K562 (cell line): ENCODE measurements around the gene HOXB4. TPM values are rescaled to one million over a fixed set of nuclear protein-coding genes. Genes with fewer than 3 reads are reported as not detected.
A peak's percentile ranks its signal among the peaks of the same experiment; 100 is the strongest.

Source experiments
- ADNP ChIP-seq: fragments of 200-800 bp; sonication (Bioruptor generic); IDR thresholded peaks from 2 replicates; pipeline ENCODE4 v1.6.1; 2016; ENCODE audit warnings: missing genetic modification characterization, missing compliant biosample characterization
- ARID1B ChIP-seq: fragments of 450-650 bp; IDR thresholded peaks from 2 replicates; pipeline ENCODE4 v1.6.1; 2016; ENCODE audit warnings: antibody characterized with exemption, mild to moderate bottlenecking, inconsistent platforms
- BRCA1 ChIP-seq, 2 experiments: fragments of 450-650 bp in 1 of 2; sonication (generic) in 1 of 2; formaldehyde crosslinking in 1 of 2; IDR thresholded peaks; 2 replicates each; pipeline versions ENCODE4 v1.5.0 to v1.6.1; 2017 to 2020; ENCODE audit warnings: mild to moderate bottlenecking in 1 of 2, missing genetic modification reagents in 1 of 2
- BRD4 ChIP-seq: fragments of 200-600 bp; sonication (generic); IDR thresholded peaks from 2 replicates; pipeline ENCODE4 v1.6.1; 2017; ENCODE audit warnings: inconsistent platforms
- CBX1 ChIP-seq: sonication (generic); IDR thresholded peaks from 2 replicates; pipeline ENCODE4 v1.6.1; 2016; ENCODE audit warnings: antibody characterized with exemption, low read depth, mild to moderate bottlenecking
- HNRNPH1 ChIP-seq: fragments of 200-400 bp; formaldehyde crosslinking; optimal IDR thresholded peaks from 2 replicates; pipeline ENCODE3; 2017; ENCODE audit warnings: low read depth, mild to moderate bottlenecking, low read length, moderate library complexity
- LCOR ChIP-seq: sonication (generic); formaldehyde crosslinking; IDR thresholded peaks from 2 replicates; pipeline ENCODE4 v1.8.0; 2022; ENCODE audit warnings: mild to moderate bottlenecking, missing genetic modification reagents
- MECOM ChIP-seq: fragments of 250-450 bp; sonication (Bioruptor Pico); IDR thresholded peaks from 2 replicates; pipeline ENCODE4 v1.8.0; 2022; ENCODE audit warnings: inconsistent platforms
- MEF2D ChIP-seq: conservative IDR thresholded peaks from 2 replicates; pipeline ENCODE4 v1.6.1; 2016; ENCODE audit warnings: low read depth, missing genetic modification characterization, missing compliant biosample characterization
- NFIC ChIP-seq: fragments of 450-650 bp; IDR thresholded peaks from 2 replicates; pipeline ENCODE4 v1.6.1; 2017; ENCODE audit warnings: mild to moderate bottlenecking, inconsistent platforms
- NFYB ChIP-seq: IDR thresholded peaks from 2 replicates; pipeline ENCODE4 v1.6.1; 2011; ENCODE audit warnings: mild to moderate bottlenecking, moderate library complexity; ENCODE audit not compliant: insufficient read length; ENCODE audit errors: extremely low read depth
- PHB ChIP-seq: fragments of 250-450 bp; sonication (Bioruptor Pico); IDR thresholded peaks from 2 replicates; pipeline ENCODE4 v1.5.0; 2021
- PTTG1 ChIP-seq: fragments of 450-650 bp; IDR thresholded peaks from 2 replicates; pipeline ENCODE4 v1.6.1; 2016; ENCODE audit warnings: low read depth, mild to moderate bottlenecking, missing genetic modification characterization, missing compliant biosample characterization
- RAD51 ChIP-seq: fragments of 450-650 bp; IDR thresholded peaks from 2 replicates; pipeline ENCODE4 v1.7.1; 2016; ENCODE audit warnings: low read depth, mild to moderate bottlenecking, borderline replicate concordance
- SMAD2 ChIP-seq: fragments of 150-350 bp; IDR thresholded peaks from 2 replicates; pipeline ENCODE4 v1.6.1; 2014; ENCODE audit warnings: low read depth, mild to moderate bottlenecking, low read length
- SP1 ChIP-seq: sonication (generic); formaldehyde crosslinking; IDR thresholded peaks from 2 replicates; pipeline ENCODE4 v1.8.1; 2022; ENCODE audit warnings: mild to moderate bottlenecking, missing genetic modification reagents
- TCF3 ChIP-seq: sonication (generic); formaldehyde crosslinking; IDR thresholded peaks from 2 replicates; pipeline ENCODE4 v1.4.0; 2020; ENCODE audit warnings: mild to moderate bottlenecking, missing genetic modification reagents
- XRCC4 ChIP-seq: IDR thresholded peaks from one replicate; pipeline ENCODE4 v1.6.1; 2011; ENCODE audit not compliant: insufficient read depth, insufficient read length; ENCODE audit errors: extremely low read depth
- ZBTB26 ChIP-seq: fragments of 450-650 bp; formaldehyde crosslinking; IDR thresholded peaks from 2 replicates; pipeline ENCODE4 v1.4.0; 2022; ENCODE audit warnings: missing genetic modification characterization
- ZNF280B ChIP-seq: fragments of 250-450 bp; sonication (Bioruptor Pico); IDR thresholded peaks from 2 replicates; pipeline ENCODE4 v1.5.1; 2021; ENCODE audit warnings: mild to moderate bottlenecking
- polyA plus RNA-seq, 8 experiments: library from polyadenylated mRNA; depleted of rRNA in 4 of 8; stranded (reverse) in 5 of 8; unstranded in 3 of 8; fragments of >200 nt; fragmentation: Nextera tagmentation in 2 of 8; fragmentation: Illumina TruSeq in 1 of 8; extraction: Ambion mirVana in 2 of 8; extraction: Trizol in 1 of 8; gene quantifications; 2 replicates each; pipeline versions ENCODE4 v1.2.1 to v1.2.3, GENCODE V29; 2011 to 2014; ENCODE audit warnings: inconsistent platforms in 1 of 8, missing spikeins in 1 of 8
- total RNA-seq, 7 experiments: library from RNA; depleted of rRNA in 6 of 7; stranded (reverse); fragments of >200 nt in 6 of 7; fragmentation: Illumina TruSeq in 2 of 7; extraction: Trizol in 2 of 7; gene quantifications; 2 replicates each; pipeline versions ENCODE4 v1.2.1 to v1.2.3, GENCODE V29; 2011 to 2021; ENCODE audit warnings: low replicate concordance in 1 of 7
- TF ChIP-seq, protein P1 (sequence below): fragments of 250-450 bp; sonication (Bioruptor Pico); IDR thresholded peaks from 2 replicates; pipeline ENCODE4 v1.5.0; 2022; ENCODE audit warnings: mild to moderate bottlenecking
- TF ChIP-seq, protein P2 (sequence below), 2 experiments: fragments of 450-650 bp in 1 of 2; sonication (generic) in 1 of 2; formaldehyde crosslinking in 1 of 2; IDR thresholded peaks in 1 of 2; conservative IDR thresholded peaks in 1 of 2; 2 replicates each; pipeline versions ENCODE4 v1.6.1 to v1.8.1; 2016 to 2023; ENCODE audit warnings: mild to moderate bottlenecking in 2 of 2, moderate library complexity in 2 of 2, inconsistent platforms in 1 of 2, missing genetic modification reagents in 1 of 2

Gene HOXB4
- total and polyA plus RNA-seq, 9 of the 15 experiments (the other 6 are each of a cell fraction or from before 2014, with no cell fraction given), result 1.6 to 34.9 (median 14.9) TPM

GRCh38 chr17:48618256-48618896 lies 40.2 kb upstream of the HOXB4 start (continued):
- no peak for TF ChIP-seq BRD4
- no peak for TF ChIP-seq ARID1B
- TF ChIP-seq PTTG1 (tag), result no peak
- no peak for TF ChIP-seq RAD51
- TF ChIP-seq LCOR (CRISPR knock-in tag), result no peak
- no peak for TF ChIP-seq MEF2D
- TF ChIP-seq SMAD2, result no peak
- TF ChIP-seq, protein P1, sequence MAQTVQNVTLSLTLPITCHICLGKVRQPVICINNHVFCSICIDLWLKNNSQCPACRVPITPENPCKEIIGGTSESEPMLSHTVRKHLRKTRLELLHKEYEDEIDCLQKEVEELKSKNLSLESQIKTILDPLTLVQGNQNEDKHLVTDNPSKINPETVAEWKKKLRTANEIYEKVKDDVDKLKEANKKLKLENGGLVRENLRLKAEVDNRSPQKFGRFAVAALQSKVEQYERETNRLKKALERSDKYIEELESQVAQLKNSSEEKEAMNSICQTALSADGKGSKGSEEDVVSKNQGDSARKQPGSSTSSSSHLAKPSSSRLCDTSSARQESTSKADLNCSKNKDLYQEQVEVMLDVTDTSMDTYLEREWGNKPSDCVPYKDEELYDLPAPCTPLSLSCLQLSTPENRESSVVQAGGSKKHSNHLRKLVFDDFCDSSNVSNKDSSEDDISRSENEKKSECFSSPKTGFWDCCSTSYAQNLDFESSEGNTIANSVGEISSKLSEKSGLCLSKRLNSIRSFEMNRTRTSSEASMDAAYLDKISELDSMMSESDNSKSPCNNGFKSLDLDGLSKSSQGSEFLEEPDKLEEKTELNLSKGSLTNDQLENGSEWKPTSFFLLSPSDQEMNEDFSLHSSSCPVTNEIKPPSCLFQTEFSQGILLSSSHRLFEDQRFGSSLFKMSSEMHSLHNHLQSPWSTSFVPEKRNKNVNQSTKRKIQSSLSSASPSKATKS (CRISPR knock-in tag), result no peak
- no peak for TF ChIP-seq ZBTB26 (CRISPR knock-in tag)
- 0 out of 2 replicates have a peak, but pooled peaks have one; percentile 5 for TF ChIP-seq SP1
- TF ChIP-seq XRCC4, result no peak
- TF ChIP-seq BRCA1 (IDR thresholded peaks at IDR 0.05), result no peak
- no peak for TF ChIP-seq BRCA1 (CRISPR knock-in tag; IDR thresholded peaks at IDR 0.05)
- no peak for TF ChIP-seq ZNF280B (CRISPR knock-in tag)
- TF ChIP-seq NFYB, result no peak
- no peak for TF ChIP-seq HNRNPH1
- no peak for TF ChIP-seq PHB
- TF ChIP-seq, protein P2, sequence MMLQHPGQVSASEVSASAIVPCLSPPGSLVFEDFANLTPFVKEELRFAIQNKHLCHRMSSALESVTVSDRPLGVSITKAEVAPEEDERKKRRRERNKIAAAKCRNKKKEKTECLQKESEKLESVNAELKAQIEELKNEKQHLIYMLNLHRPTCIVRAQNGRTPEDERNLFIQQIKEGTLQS (IDR thresholded peaks at IDR 0.05), result no peak
- TF ChIP-seq, protein P2 (CRISPR knock-in tag; conservative IDR thresholded peaks at IDR 0.05), result no peak
- TF ChIP-seq ADNP (tag), result no peak
- TF ChIP-seq NFIC, result no peak
- TF ChIP-seq CBX1, result no peak; the same call in 1 of the 2 replicates
- TF ChIP-seq TCF3 (CRISPR knock-in tag), result no peak
- no peak for TF ChIP-seq MECOM
